Stimulated activated CD8-positive, alpha-beta memory T cell treated with anti-CD3 and anti-CD28 coated beads, Interleukin-7, amount 100 ng/mL, for 24 hours (primary cell): Measurements from ENCODE around the gene CYP4V2.
"Not testable (repeated sequence)": the region's sequence is repeated elsewhere in the genome, so short reads cannot be mapped to it uniquely, and the experiment has no call there.

Source experiments
- DNase-seq: peaks from one replicate; pipeline ENCODE4 v3.0.0-alpha.2; 2020; ENCODE audit warnings: low read depth

CYP4V2 gene

GRCh38 chr4:186234367-186234766, 43.0 kb downstream of the CYP4V2 start:
- no peak for DNase-seq

DNA sequence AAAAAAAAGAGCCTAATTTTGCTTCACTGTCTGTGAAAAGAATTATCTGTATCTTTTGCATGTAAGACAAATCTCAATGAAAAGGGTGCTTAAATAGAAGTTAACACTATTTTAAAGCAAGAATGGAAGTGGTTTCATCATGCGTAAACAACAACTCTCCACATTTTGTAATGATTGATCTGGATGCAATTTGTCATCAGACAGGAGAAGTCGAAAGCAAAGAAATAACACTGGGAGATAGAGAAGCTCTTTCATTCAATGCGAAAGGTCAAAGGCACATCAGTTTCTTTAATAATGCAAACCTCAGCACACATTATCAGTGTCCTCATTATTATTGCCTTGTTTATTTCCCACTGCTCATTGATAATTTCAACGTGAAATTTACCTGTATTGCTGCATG, 44.8 kb downstream of the CYP4V2 start:
- DNase-seq = no peak

DNA sequence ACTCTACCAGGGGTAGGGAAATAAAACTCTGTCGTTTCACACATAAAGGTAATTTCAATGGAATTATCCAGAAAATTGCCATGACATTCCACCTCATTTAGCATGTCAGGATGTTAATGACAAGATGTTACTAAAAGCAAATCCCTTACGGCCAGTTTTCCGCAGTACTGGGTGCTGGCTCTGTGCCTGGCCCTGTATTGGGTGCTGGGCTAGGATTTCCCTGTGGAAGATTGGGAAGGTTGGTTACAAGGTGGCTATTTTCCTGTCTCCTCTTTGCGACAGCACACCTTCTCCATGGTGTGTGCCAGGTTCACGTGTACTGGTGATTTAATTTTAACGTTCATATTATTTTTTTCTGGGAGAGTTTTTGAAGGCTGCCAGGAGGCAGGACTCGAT, 49.1 kb downstream of the CYP4V2 start:
- DNase-seq = no peak

- DNase-seq = no peak
Measured at GRCh38 chr4:186240848-186241491, 49.6 kb downstream of the CYP4V2 start.

GRCh38 chr4:186241616-186242015, 50.2 kb downstream of the CYP4V2 start:
- DNase-seq = no peak

DNA sequence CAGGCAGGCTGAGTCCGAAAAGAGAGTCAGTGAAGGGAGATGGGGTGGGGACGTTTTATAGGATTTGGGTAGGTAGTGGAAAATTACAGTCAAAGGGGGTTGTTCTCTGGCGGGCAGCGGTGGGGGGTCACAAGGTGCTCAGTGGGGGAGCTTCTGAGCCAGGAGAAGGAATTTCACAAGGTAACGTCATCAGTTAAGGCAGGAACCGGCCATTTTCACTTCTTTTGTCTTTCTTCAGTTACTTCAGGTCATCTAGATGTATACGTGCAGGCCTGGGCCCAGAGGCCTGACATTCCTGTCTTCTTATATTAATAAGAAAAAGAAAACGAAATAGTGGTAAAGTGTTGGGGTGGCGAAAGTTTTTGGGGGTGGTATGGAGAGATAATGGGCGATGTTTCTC, 50.7 kb downstream of the CYP4V2 start:
- DNase-seq = not testable (repeated sequence)

DNA sequence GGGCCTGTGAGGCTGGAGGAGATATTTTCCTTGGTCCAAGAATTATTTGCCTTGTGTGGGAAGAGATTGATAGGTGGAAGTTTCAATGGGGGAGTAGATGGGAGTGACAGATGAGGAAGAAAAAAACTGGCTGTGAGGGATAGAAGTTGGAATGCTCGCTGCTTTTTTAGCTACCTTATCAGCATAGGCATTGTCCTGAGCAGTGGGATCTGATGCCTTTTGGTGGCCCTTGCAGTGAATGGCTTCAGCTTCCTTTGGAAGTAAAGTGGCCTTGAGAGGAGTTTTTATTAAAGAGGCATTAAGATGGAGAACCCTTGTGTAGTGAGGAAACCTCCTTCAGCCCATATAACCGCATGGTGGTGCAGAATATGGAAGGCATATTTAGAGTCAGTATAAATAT, 52.0 kb downstream of the CYP4V2 start:
- DNase-seq = no peak

GRCh38 chr4:186244835-186245234, 53.5 kb downstream of the CYP4V2 start:
- DNase-seq = no peak

DNA sequence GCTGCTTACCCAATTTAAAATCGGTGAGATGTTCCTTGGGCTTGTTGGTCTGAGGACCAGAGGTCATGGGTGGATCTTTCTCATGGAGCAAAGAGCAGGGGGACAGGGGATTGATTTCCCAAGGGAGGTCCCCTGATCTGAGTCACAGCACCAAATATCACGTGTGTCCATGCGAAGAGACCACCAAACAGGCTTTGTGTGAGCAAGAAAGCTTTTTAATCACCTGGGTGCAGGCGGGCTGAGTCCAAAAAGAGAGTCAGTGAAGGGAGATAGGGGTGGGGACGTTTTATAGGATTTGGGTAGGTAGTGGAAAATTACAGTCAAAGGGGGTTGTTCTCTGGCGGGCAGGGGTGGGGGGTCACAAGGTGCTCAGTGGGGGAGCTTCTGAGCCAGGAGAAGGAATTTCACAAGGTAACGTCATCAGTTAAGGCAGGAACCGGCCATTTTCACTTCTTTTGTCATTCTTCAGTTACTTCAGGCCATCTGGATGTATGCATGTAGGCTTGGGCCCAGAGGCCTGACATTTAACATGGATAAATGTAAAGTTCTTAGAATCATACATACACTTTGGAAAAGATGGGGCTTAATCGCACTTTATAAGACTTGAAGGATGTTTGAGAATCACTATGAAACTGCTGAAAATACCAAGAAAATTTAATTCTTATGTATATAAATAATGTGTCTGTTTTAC, 55.8 kb downstream of the CYP4V2 start:
- not testable (repeated sequence) for DNase-seq

GRCh38 chr4:186248643-186249042, 57.3 kb downstream of the CYP4V2 start:
- no peak for DNase-seq

- no peak for DNase-seq
Measured at GRCh38 chr4:186249785-186250754, 58.7 kb downstream of the CYP4V2 start.

GRCh38 chr4:186250760-186251159, 59.4 kb downstream of the CYP4V2 start:
- DNase-seq = no peak

DNA sequence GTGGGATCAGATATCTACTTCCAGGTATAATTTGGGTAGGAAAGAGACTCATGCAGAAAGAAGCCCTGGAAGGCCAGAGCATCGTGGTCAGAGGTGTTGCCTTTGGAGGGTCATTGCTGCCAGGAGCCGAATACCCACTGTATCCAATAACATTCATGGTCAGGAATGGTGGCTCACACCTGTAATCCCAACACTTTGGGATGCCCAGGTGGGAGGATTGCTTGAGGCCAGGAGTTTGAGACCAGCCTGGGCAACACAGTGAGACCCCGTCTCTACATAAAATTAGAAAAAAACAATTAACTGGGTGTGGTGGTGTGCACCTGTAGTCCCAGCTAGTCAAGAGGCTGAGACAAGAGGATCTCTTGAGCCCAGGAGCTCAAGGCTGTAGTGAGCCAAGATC, 63.8 kb downstream of the CYP4V2 start:
- DNase-seq = no peak

GRCh38 chr4:186258216-186258811, 66.9 kb downstream of the CYP4V2 start:
- DNase-seq = no peak

GRCh38 chr4:186260117-186260503, 68.7 kb downstream of the CYP4V2 start:
- no peak for DNase-seq
